H9 (cell line): ENCODE results near the gene CLK2. TPM values are rescaled to one million over a fixed set of nuclear protein-coding genes. Genes with fewer than 3 reads are reported as not detected.

ENCODE experiments used
- DNase-seq: peaks from one replicate; pipeline ENCODE4 v3.0.0-alpha.2; 2017
- H2AFZ ChIP-seq: one replicate; pipeline ENCODE4 v1.6.1; 2013; ENCODE audit warnings: mild to moderate bottlenecking, low read length, control low read depth, moderate library complexity
- H2AK5ac ChIP-seq: 2 replicates; pipeline ENCODE4 v1.6.1; 2013; ENCODE audit warnings: low read length, control low read depth, mixed read lengths; ENCODE audit not compliant: insufficient read length
- H2BK120ac ChIP-seq: one replicate; pipeline ENCODE4 v1.6.1; 2013; ENCODE audit warnings: low read depth, mild to moderate bottlenecking, low read length, control low read depth, inconsistent platforms; ENCODE audit not compliant: poor library complexity, severe bottlenecking
- H2BK12ac ChIP-seq: 2 replicates; pipeline ENCODE4 v1.6.1; 2013; ENCODE audit warnings: low read length, control low read depth, mixed read lengths, low read depth; ENCODE audit not compliant: insufficient read length
- H2BK15ac ChIP-seq: 2 replicates; pipeline ENCODE4 v1.6.1; 2013; ENCODE audit warnings: low read depth, low read length, control low read depth
- H2BK20ac ChIP-seq: one replicate; pipeline ENCODE4 v1.6.1; 2013; ENCODE audit warnings: low read depth, mild to moderate bottlenecking, low read length, control low read depth, inconsistent platforms; ENCODE audit not compliant: poor library complexity, severe bottlenecking
- H2BK5ac ChIP-seq: 2 replicates; pipeline ENCODE4 v1.6.1; 2013; ENCODE audit warnings: low read length, control low read depth, mixed read lengths; ENCODE audit not compliant: insufficient read length
- H3K14ac ChIP-seq: 2 replicates; pipeline ENCODE4 v1.6.1; 2013; ENCODE audit warnings: low read length, control low read depth; ENCODE audit not compliant: insufficient read depth
- H3K18ac ChIP-seq: 2 replicates; pipeline ENCODE4 v1.6.1; 2013; ENCODE audit warnings: low read depth, mild to moderate bottlenecking, mixed read lengths, low read length, control low read depth; ENCODE audit not compliant: insufficient read length
- H3K23ac ChIP-seq: 2 replicates; pipeline ENCODE4 v1.6.1; 2013; ENCODE audit warnings: low read length, control low read depth, mixed read lengths, low read depth; ENCODE audit not compliant: insufficient read length
- H3K23me2 ChIP-seq: 2 replicates; pipeline ENCODE4 v1.6.1; 2013; ENCODE audit warnings: low read depth, mild to moderate bottlenecking, mixed read lengths, low read length, control low read depth; ENCODE audit not compliant: insufficient read length, poor library complexity, severe bottlenecking
- H3K27ac ChIP-seq: 2 replicates; pipeline ENCODE4 v1.5.1; 2013; ENCODE audit warnings: low read length, control low read depth, mixed read lengths, low read depth; ENCODE audit not compliant: insufficient read length
- H3K27me3 ChIP-seq: 2 replicates; pipeline ENCODE4 v1.6.1; 2013; ENCODE audit warnings: low read length, control low read depth, inconsistent platforms; ENCODE audit not compliant: insufficient read depth
- H3K4ac ChIP-seq: 2 replicates; pipeline ENCODE4 v1.6.1; 2013; ENCODE audit warnings: low read depth, mild to moderate bottlenecking, control low read depth, inconsistent platforms, low read length, moderate library complexity
- H3K4me1 ChIP-seq: 2 replicates; pipeline ENCODE4 v1.6.1; 2013; ENCODE audit warnings: low read length, control low read depth, inconsistent platforms; ENCODE audit not compliant: insufficient read depth
- H3K4me2 ChIP-seq: 2 replicates; pipeline ENCODE4 v1.6.1; 2013; ENCODE audit warnings: low read length, control low read depth, mixed read lengths; ENCODE audit not compliant: insufficient read length, insufficient read depth
- H3K56ac ChIP-seq: 2 replicates; pipeline ENCODE4 v1.6.1; 2013; ENCODE audit warnings: low read depth, mild to moderate bottlenecking, mixed read lengths, low read length, control low read depth; ENCODE audit not compliant: insufficient read length
- H3K79me1 ChIP-seq: 2 replicates; pipeline ENCODE4 v1.6.1; 2013; ENCODE audit warnings: low read depth, mild to moderate bottlenecking, moderate library complexity, low read length, control low read depth, inconsistent platforms; ENCODE audit not compliant: insufficient read depth, poor library complexity, severe bottlenecking
- H3K79me2 ChIP-seq: 2 replicates; pipeline ENCODE4 v1.6.1; 2013; ENCODE audit warnings: low read length, control low read depth, inconsistent platforms; ENCODE audit not compliant: insufficient read depth
- H3K9ac ChIP-seq: 2 replicates; pipeline ENCODE4 v1.6.1; 2013; ENCODE audit warnings: low read length, control low read depth, mixed read lengths; ENCODE audit not compliant: insufficient read length; ENCODE audit errors: extremely low read depth
- H3K9me3 ChIP-seq: one replicate; pipeline ENCODE4 v1.6.1; 2013; ENCODE audit warnings: low read depth, low read length, inconsistent platforms; ENCODE audit not compliant: control insufficient read depth
- H3T11ph ChIP-seq: one replicate; pipeline ENCODE4 v1.6.1; 2013; ENCODE audit warnings: mild to moderate bottlenecking, low read length, control low read depth, inconsistent platforms
- H4K20me1 ChIP-seq: one replicate; pipeline ENCODE4 v1.6.1; 2013; ENCODE audit not compliant: control insufficient read depth, insufficient read length, insufficient read depth
- H4K5ac ChIP-seq: 2 replicates; pipeline ENCODE4 v1.6.1; 2013; ENCODE audit warnings: low read depth, mild to moderate bottlenecking, mixed read lengths, low read length, control low read depth; ENCODE audit not compliant: insufficient read length
- H4K8ac ChIP-seq: replicated peaks from 2 replicates; pipeline ENCODE4 v1.6.1; 2013; ENCODE audit warnings: low read length, control low read depth, mixed read lengths, low read depth; ENCODE audit not compliant: insufficient read length
- H4K91ac ChIP-seq: 2 replicates; pipeline ENCODE4 v1.6.1; 2013; ENCODE audit warnings: low read depth, mild to moderate bottlenecking, moderate library complexity, mixed read lengths, low read length, control low read depth; ENCODE audit not compliant: insufficient read length
- H3K27ac Mint-ChIP-seq, 3 experiments: 2 replicates in 2 of 3; 3 replicates in 1 of 3; pipeline ENCODE4 v1.8.0; 2020 to 2021; ENCODE audit warnings: mixed read lengths in 3 of 3, mild to moderate bottlenecking in 1 of 3, moderate library complexity in 1 of 3
- H3K27me3 Mint-ChIP-seq: 2 replicates; pipeline ENCODE4 v1.8.0; 2021; ENCODE audit warnings: low read depth, mild to moderate bottlenecking, moderate library complexity, mixed read lengths
- H3K36me3 Mint-ChIP-seq, 3 experiments: 2 replicates in 2 of 3; 3 replicates in 1 of 3; pipeline ENCODE4 v1.8.0; 2020 to 2021; ENCODE audit warnings: low read depth in 3 of 3, mixed read lengths in 3 of 3; ENCODE audit not compliant: insufficient read depth in 1 of 3
- H3K4me1 Mint-ChIP-seq, 2 experiments: 2 replicates each; pipeline ENCODE4 v1.8.0; 2020; ENCODE audit warnings: mixed read lengths in 2 of 2
- H3K4me3 Mint-ChIP-seq, 2 experiments: 2 replicates in 1 of 2; 3 replicates in 1 of 2; pipeline ENCODE4 v1.8.0; 2020 to 2021; ENCODE audit warnings: mild to moderate bottlenecking in 2 of 2, mixed read lengths in 2 of 2, moderate library complexity in 1 of 2
- H3K9me3 Mint-ChIP-seq, 2 experiments: 2 replicates in 1 of 2; 3 replicates in 1 of 2; pipeline ENCODE4 v1.8.0; 2020; ENCODE audit warnings: mild to moderate bottlenecking in 2 of 2, mixed read lengths in 2 of 2, moderate library complexity in 1 of 2
- CTCF ChIP-seq: fragments of 200-600 bp; sonication (generic); conservative IDR thresholded peaks from 3 replicates; pipeline ENCODE4 v1.8.0; 2021; ENCODE audit warnings: antibody characterized with exemption, mild to moderate bottlenecking
- WGBS: extraction: QIAGEN DNeasy Blood & Tissue Kit; methylation state at CpG from one replicate; pipeline ENCODE4 v1.1.7; 2013; ENCODE audit warnings: missing lambda C conversion rate, low lambda C conversion rate, mixed read lengths; ENCODE audit not compliant: insufficient read length; ENCODE audit errors: extremely low coverage; 5-methylcytosine and 5-hydroxymethylcytosine counted together
- total RNA-seq: library from RNA; stranded (reverse); gene quantifications from 2 replicates; pipeline ENCODE4 v1.2.1, GENCODE V29; 2021

CLK2 gene
- total RNA-seq, 1 experiment from 2014 or later, result 77.5 TPM

- H3K14ac ChIP-seq, result no peak overlapping the region
- no peak overlapping the region for H4K8ac ChIP-seq
- no peak overlapping the region for H2BK120ac ChIP-seq
- peaks cover 4% of the 10 kb centered on the region; the same call in 1 of the 2 replicates for H3K27me3 Mint-ChIP-seq
- no peak overlapping the region for H3K18ac ChIP-seq
- H3K4me1 ChIP-seq, result peaks cover 6% of the 10 kb centered on the region; the same call in 1 of the 2 replicates
- H3K4me1 Mint-ChIP-seq, result peaks cover 23 to 25% of the 10 kb centered on the region in 2 experiments
- no peak overlapping the region for H4K5ac ChIP-seq
- no peak overlapping the region for H2BK5ac ChIP-seq
- no peak overlapping the region for H3K4me2 ChIP-seq
- no peaks in the 10 kb centered on the region for H4K20me1 ChIP-seq
- H3K23me2 ChIP-seq, result peaks cover 12% of the 10 kb centered on the region
- H2BK12ac ChIP-seq, result no peak overlapping the region
- no peak overlapping the region for H3K56ac ChIP-seq
- H3T11ph ChIP-seq, result no peak overlapping the region
- no peaks in the 10 kb centered on the region for H3K27me3 ChIP-seq
- no peak overlapping the region for H4K91ac ChIP-seq
- no CpG with 5 or more reads among the region's 2 CpGs for WGBS
- H2BK15ac ChIP-seq, result no peak overlapping the region
- no peak overlapping the region for H2BK20ac ChIP-seq
- H3K4me3 Mint-ChIP-seq, result peak overlapping the region in 1 of 2 experiments; percentile 36; a peak in 3 of 5 replicates
- peak overlapping the region in 1 of 3 experiments; percentile 32; a peak in 1 of 7 replicates for H3K27ac Mint-ChIP-seq
- no peak overlapping the region for H3K9ac ChIP-seq
- H3K79me1 ChIP-seq, result no peaks in the 10 kb centered on the region
- no peak overlapping the region for H2AFZ ChIP-seq
- H3K79me2 ChIP-seq, result no peaks in the 10 kb centered on the region
- no peaks in the 10 kb centered on the region for H3K9me3 ChIP-seq
- DNase-seq, result peak; percentile 29
- H3K27ac ChIP-seq, result no peak overlapping the region
- no peak for TF ChIP-seq CTCF
- H3K23ac ChIP-seq, result no peak overlapping the region
- no peak overlapping the region for H3K4ac ChIP-seq
- H3K36me3 Mint-ChIP-seq, result peaks cover 1 to 10% (median 4%) of the 10 kb centered on the region in 3 experiments; a peak in 5 of 7 replicates
- no peak overlapping the region for H2AK5ac ChIP-seq
- H3K9me3 Mint-ChIP-seq, result no peaks in the 10 kb centered on the region
These were observed 6.0 kb upstream of the CLK2 start for GRCh38 chr1:155279268-155279667.
